Fibroblast of lung (primary cell): Measurements from ENCODE around the gene GLB1L. TPM values are rescaled to one million over a fixed set of nuclear protein-coding genes. Genes with fewer than 3 reads are reported as not detected.

Source experiments
- DNase-seq, 2 donors: peaks; one replicate each; pipeline versions ENCODE4 v3.0.0 to v3.0.0-alpha.2; 2010; ENCODE audit warnings: low read depth in 2 of 2
- H2AFZ ChIP-seq: 2 replicates; pipeline ENCODE4 v1.5.1; 2012; ENCODE audit warnings: low read length, control low read depth, inconsistent platforms
- H3K27ac ChIP-seq: 2 replicates; pipeline ENCODE4 v1.5.1; 2011; ENCODE audit warnings: low read length, control low read depth; ENCODE audit not compliant: insufficient read depth
- H3K27me3 ChIP-seq: 2 replicates; pipeline ENCODE4 v1.5.1; 2011; ENCODE audit warnings: mild to moderate bottlenecking, low read length; ENCODE audit not compliant: control insufficient read depth, insufficient read depth
- H3K36me3 ChIP-seq: 2 replicates; pipeline ENCODE4 v1.5.1; 2011; ENCODE audit warnings: low read length; ENCODE audit not compliant: control insufficient read depth, insufficient read depth
- H3K4me1 ChIP-seq: 2 replicates; pipeline ENCODE4 v1.5.1; 2011; ENCODE audit warnings: low read length; ENCODE audit not compliant: control insufficient read depth, insufficient read depth; ENCODE audit errors: extremely low read depth
- H3K4me2 ChIP-seq: 2 replicates; pipeline ENCODE4 v1.5.1; 2011; ENCODE audit warnings: low read length, control low read depth; ENCODE audit not compliant: insufficient read depth; ENCODE audit errors: extremely low read depth
- H3K4me3 ChIP-seq, 4 experiments: fragments of 200-600 bp in 1 of 4; sonication (generic) in 1 of 4; replicated peaks in 1 of 4; 2 replicates each; pipeline ENCODE4 v1.5.1; 2011 to 2016; ENCODE audit warnings: low read length in 4 of 4, low read depth in 3 of 4, mild to moderate bottlenecking in 3 of 4, control low read depth in 2 of 4, inconsistent platforms in 1 of 4, mixed read lengths in 1 of 4; ENCODE audit not compliant: insufficient read depth in 1 of 4; ENCODE audit errors: control extremely low read depth in 1 of 4
- H3K79me2 ChIP-seq: 2 replicates; pipeline ENCODE4 v1.5.1; 2012; ENCODE audit warnings: mild to moderate bottlenecking, low read length, inconsistent platforms; ENCODE audit not compliant: control insufficient read depth, insufficient read depth
- H3K9ac ChIP-seq: 2 replicates; pipeline ENCODE4 v1.5.1; 2011; ENCODE audit warnings: mild to moderate bottlenecking, low read length, control low read depth; ENCODE audit not compliant: insufficient read depth
- H3K9me3 ChIP-seq: 2 replicates; pipeline ENCODE4 v1.5.1; 2012; ENCODE audit warnings: low read depth, low read length; ENCODE audit not compliant: control insufficient read depth, insufficient read depth
- H4K20me1 ChIP-seq: 2 replicates; pipeline ENCODE4 v1.5.1; 2011; ENCODE audit warnings: low read length; ENCODE audit not compliant: control insufficient read depth, insufficient read depth; ENCODE audit errors: extremely low read depth
- CTCF ChIP-seq, 2 donors: IDR thresholded peaks in 1 of 2; conservative IDR thresholded peaks in 1 of 2; 1 replicate in 1 of 2; 2 replicates in 1 of 2; pipeline ENCODE4 v1.5.1; 2011 to 2012; ENCODE audit warnings: low read length in 2 of 2, control low read depth in 1 of 2, inconsistent platforms in 1 of 2, low read depth in 1 of 2, mild to moderate bottlenecking in 1 of 2
- EZH2 ChIP-seq: IDR thresholded peaks from 2 replicates; pipeline ENCODE4 v1.5.1; 2012; ENCODE audit warnings: low read length, control low read depth, mild to moderate bottlenecking; ENCODE audit errors: missing control alignments
- polyA plus RNA-seq, 2 donors: library from polyadenylated mRNA; depleted of rRNA in 1 of 2; stranded (reverse) in 1 of 2; unstranded in 1 of 2; fragments of >200 nt; gene quantifications; 2 replicates each; pipeline ENCODE4 v1.2.1, GENCODE V29; 2011 to 2012; ENCODE audit warnings: missing spikeins in 1 of 2
- total RNA-seq: library from RNA; depleted of rRNA; stranded (reverse); fragments of >200 nt; gene quantifications from 2 replicates; pipeline ENCODE4 v1.2.1, GENCODE V29; 2014

Gene GLB1L
- total and polyA plus RNA-seq, 2 donors (not counting 1 experiment from before 2014, with no cell fraction given) = 12.8 to 28.2 TPM

DNA sequence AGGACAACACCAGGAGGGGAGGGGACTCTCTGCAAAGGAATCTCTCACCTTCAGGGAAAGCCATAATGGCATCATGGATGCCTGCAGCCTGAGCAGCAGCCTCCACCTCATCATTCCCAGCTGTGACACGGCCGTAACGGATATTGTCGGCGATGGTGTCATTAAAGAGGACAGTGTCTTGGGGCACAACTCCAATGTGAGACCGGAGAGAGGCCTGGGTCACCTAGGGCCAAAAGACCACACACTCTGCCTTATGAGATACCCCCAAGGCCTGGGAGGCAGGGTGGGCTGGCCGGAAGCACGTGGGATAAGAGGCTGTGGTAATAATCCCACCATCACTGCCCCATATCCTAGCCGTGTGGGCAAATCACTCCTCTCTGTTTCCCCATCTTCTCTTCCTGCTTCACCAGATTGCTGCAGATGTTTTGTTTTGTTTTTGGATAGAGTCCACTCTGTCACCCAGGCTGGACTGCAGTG, 34.3 kb downstream of the GLB1L start:
- Histone ChIP-seq H3K4me3 (no peak overlapping the region), H3K27ac (no peak overlapping the region), H3K9ac (no peak overlapping the region), H3K4me1 (peaks cover 16% of the 10 kb centered on the region), H4K20me1 (no peaks in the 10 kb centered on the region), H3K27me3 (no peaks in the 10 kb centered on the region), H2AFZ (no peak overlapping the region), H3K9me3 (no peaks in the 10 kb centered on the region), H3K4me2 (no peak overlapping the region), H3K36me3 (peaks cover 33% of the 10 kb centered on the region), H3K79me2 (peaks cover 2% of the 10 kb centered on the region)
- TF ChIP-seq EZH2 (no peak), CTCF (conservative IDR thresholded peaks at IDR 0.05 in 1 of 2, IDR thresholded peaks at IDR 0.05 in 1 of 2; ENCODE audit: low read depth in 1 of 2, low read length in 2 of 2) (no peak)
- DNase-seq = no peak

GRCh38 chr2:219210196-219210885, 34.9 kb downstream of the GLB1L start:
- Histone ChIP-seq H3K4me3 (no peak overlapping the region), H4K20me1 (no peaks in the 10 kb centered on the region), H3K27ac (no peak overlapping the region), H3K4me2 (no peak overlapping the region), H3K36me3 (peaks cover 33% of the 10 kb centered on the region), H3K9me3 (no peaks in the 10 kb centered on the region), H3K9ac (no peak overlapping the region), H3K27me3 (no peaks in the 10 kb centered on the region), H3K4me1 (peaks cover 16% of the 10 kb centered on the region), H2AFZ (no peak overlapping the region), H3K79me2 (peaks cover 2% of the 10 kb centered on the region)
- DNase-seq = no peak
- TF ChIP-seq CTCF (conservative IDR thresholded peaks at IDR 0.05 in 1 of 2, IDR thresholded peaks at IDR 0.05 in 1 of 2; ENCODE audit: low read depth in 1 of 2, low read length in 2 of 2) (no peak), EZH2 (no peak)

GRCh38 chr2:219209236-219210195, 35.7 kb downstream of the GLB1L start:
- Histone ChIP-seq H3K79me2 (peaks cover 2% of the 10 kb centered on the region), H3K4me2 (no peak overlapping the region), H3K4me1 (peaks cover 16% of the 10 kb centered on the region), H3K27me3 (peaks cover 2% of the 10 kb centered on the region), H3K4me3 (no peak overlapping the region), H3K9me3 (no peaks in the 10 kb centered on the region), H4K20me1 (no peaks in the 10 kb centered on the region), H2AFZ (no peak overlapping the region), H3K9ac (no peak overlapping the region), H3K27ac (no peak overlapping the region), H3K36me3 (peaks cover 30% of the 10 kb centered on the region)
- TF ChIP-seq EZH2 = no peak
- no peak for TF ChIP-seq CTCF (conservative IDR thresholded peaks at IDR 0.05 in 1 of 2, IDR thresholded peaks at IDR 0.05 in 1 of 2; ENCODE audit: low read depth in 1 of 2, low read length in 2 of 2)
- no peak for DNase-seq
